A549 treated with RU486 at 1 μM for 4 hours (cell line): Measurements from ENCODE around the gene WT1. TPM values are rescaled to one million over a fixed set of nuclear protein-coding genes. Genes with fewer than 3 reads are reported as not detected.

Experiments used
- total RNA-seq: library from RNA; stranded (reverse); fragments of 200-300 nt; extraction: Qiagen RNA extraction; gene quantifications from 5 replicates; pipeline ENCODE4 v1.2.3, GENCODE V29; 2022; ENCODE audit warnings: low read depth

The WT1 gene
- 4.9 to 6.5 TPM (median 6.4 TPM) in 5 replicates for total RNA-seq

GRCh38 chr11:32435511-32435941 lies at the start of gene WT1:
TSS of gene WT1 (minus strand) at chr11:32435539.

Other genes starting within 250 kb of the WT1 start
- 371 to 500 TPM (median 408 TPM) in 5 replicates for gene EIF3M, start 148.3 kb upstream of the WT1 start, total RNA-seq